IPS-15b (cell line): Measurements from ENCODE around the gene THOC5.
"Not testable (repeated sequence)": the region's sequence is repeated elsewhere in the genome, so short reads cannot be mapped to it uniquely, and the experiment has no call there.

Experiments used
- H3K27me3 ChIP-seq: one replicate; pipeline ENCODE4 v1.6.1; 2013; ENCODE audit warnings: low read length; ENCODE audit not compliant: control insufficient read depth, insufficient read depth
- H3K36me3 ChIP-seq: one replicate; pipeline ENCODE4 v1.6.1; 2013; ENCODE audit warnings: low read length; ENCODE audit not compliant: control insufficient read depth, insufficient read depth
- H3K4me1 ChIP-seq: one replicate; pipeline ENCODE4 v1.6.1; 2013; ENCODE audit warnings: mild to moderate bottlenecking, low read length; ENCODE audit not compliant: control insufficient read depth, insufficient read depth
- H3K4me3 ChIP-seq: one replicate; pipeline ENCODE4 v1.5.1; 2013; ENCODE audit warnings: low read depth, low read length
- H3K9ac ChIP-seq: one replicate; pipeline ENCODE4 v1.6.1; 2013; ENCODE audit warnings: low read depth, mild to moderate bottlenecking, low read length
- H3K9me3 ChIP-seq: one replicate; pipeline ENCODE4 v1.6.1; 2013; ENCODE audit warnings: mild to moderate bottlenecking, low read length; ENCODE audit not compliant: control insufficient read depth, insufficient read depth

Gene THOC5

GRCh38 chr22:29552357-29552756 lies 1.2 kb downstream of the THOC5 start:
- H3K9me3 ChIP-seq, H3K4me3 ChIP-seq, H3K27me3 ChIP-seq, H3K4me1 ChIP-seq, H3K9ac ChIP-seq: not testable (repeated sequence)
- H3K36me3 ChIP-seq, result peaks cover 30% of the 10 kb centered on the region

- peaks cover 17% of the 10 kb centered on the region for H3K36me3 ChIP-seq
- H3K9ac ChIP-seq, result no peak overlapping the region
- no peak overlapping the region for H3K4me3 ChIP-seq
- H3K27me3 ChIP-seq, result no peaks in the 10 kb centered on the region
- H3K9me3 ChIP-seq, result no peaks in the 10 kb centered on the region
- no peaks in the 10 kb centered on the region for H3K4me1 ChIP-seq
Measured at GRCh38 chr22:29550005-29550404, 3.6 kb downstream of the THOC5 start.

- not testable (repeated sequence) for H3K9me3 ChIP-seq, H3K9ac ChIP-seq, H3K4me1 ChIP-seq, H3K4me3 ChIP-seq, H3K27me3 ChIP-seq
- peaks cover 43% of the 10 kb centered on the region for H3K36me3 ChIP-seq
Measured at GRCh38 chr22:29545045-29545444, 8.5 kb downstream of the THOC5 start.

GRCh38 chr22:29541845-29542244 lies 11.7 kb downstream of the THOC5 start:
- Histone ChIP-seq H3K36me3 (peaks cover 38% of the 10 kb centered on the region), H3K9me3 (no peaks in the 10 kb centered on the region), H3K4me1 (no peaks in the 10 kb centered on the region), H3K9ac (no peak overlapping the region), H3K27me3 (no peaks in the 10 kb centered on the region), H3K4me3 (no peak overlapping the region)

GRCh38 chr22:29539105-29539504 lies 14.5 kb downstream of the THOC5 start:
- peaks cover 41% of the 10 kb centered on the region for H3K36me3 ChIP-seq

GRCh38 chr22:29536411-29536810 lies 17.1 kb downstream of the THOC5 start:
- Histone ChIP-seq H3K4me3 (no peak overlapping the region), H3K9me3 (no peaks in the 10 kb centered on the region), H3K9ac (no peak overlapping the region), H3K36me3 (peaks cover 38% of the 10 kb centered on the region), H3K27me3 (no peaks in the 10 kb centered on the region), H3K4me1 (no peaks in the 10 kb centered on the region)

More at GRCh38 chr22:29539105-29539504, 14.5 kb downstream of the THOC5 start:
- no peak overlapping the region for H3K9ac ChIP-seq
- H3K27me3 ChIP-seq, result no peaks in the 10 kb centered on the region
- H3K9me3 ChIP-seq, result no peaks in the 10 kb centered on the region
- no peak overlapping the region for H3K4me3 ChIP-seq
- no peaks in the 10 kb centered on the region for H3K4me1 ChIP-seq

- H3K4me3 ChIP-seq, result no peak overlapping the region
- H3K27me3 ChIP-seq, result no peaks in the 10 kb centered on the region
- peaks cover 33% of the 10 kb centered on the region for H3K36me3 ChIP-seq
- H3K4me1 ChIP-seq, result no peaks in the 10 kb centered on the region
- no peaks in the 10 kb centered on the region for H3K9me3 ChIP-seq
- no peak overlapping the region for H3K9ac ChIP-seq
Measured at GRCh38 chr22:29531419-29531818, 22.1 kb downstream of the THOC5 start.

- Histone ChIP-seq H3K4me3 (no peak overlapping the region), H3K27me3 (no peaks in the 10 kb centered on the region), H3K9ac (no peak overlapping the region), H3K4me1 (no peaks in the 10 kb centered on the region), H3K36me3 (peaks cover 32% of the 10 kb centered on the region), H3K9me3 (no peaks in the 10 kb centered on the region)
Measured at GRCh38 chr22:29530716-29531115, 22.8 kb downstream of the THOC5 start.

GRCh38 chr22:29528144-29528543 lies 25.4 kb downstream of the THOC5 start:
- H3K4me1 ChIP-seq, result no peaks in the 10 kb centered on the region
- H3K9ac ChIP-seq, result no peak overlapping the region
- no peaks in the 10 kb centered on the region for H3K9me3 ChIP-seq
- peaks cover 32% of the 10 kb centered on the region for H3K36me3 ChIP-seq
- no peaks in the 10 kb centered on the region for H3K27me3 ChIP-seq
- no peak overlapping the region for H3K4me3 ChIP-seq

- Histone ChIP-seq H3K4me1 (no peaks in the 10 kb centered on the region), H3K27me3 (no peaks in the 10 kb centered on the region), H3K36me3 (peaks cover 39% of the 10 kb centered on the region), H3K4me3 (no peak overlapping the region), H3K9me3 (no peaks in the 10 kb centered on the region), H3K9ac (no peak overlapping the region)
Measured at GRCh38 chr22:29524442-29525191, 28.9 kb downstream of the THOC5 start.

- Histone ChIP-seq H3K9me3 (no peaks in the 10 kb centered on the region), H3K9ac (no peak overlapping the region), H3K4me3 (no peak overlapping the region), H3K4me1 (no peaks in the 10 kb centered on the region), H3K36me3 (peaks cover 41% of the 10 kb centered on the region), H3K27me3 (no peaks in the 10 kb centered on the region)
Measured at GRCh38 chr22:29523761-29524160, 29.8 kb downstream of the THOC5 start.

- H3K9ac ChIP-seq, result no peak overlapping the region
- no peaks in the 10 kb centered on the region for H3K27me3 ChIP-seq
- H3K4me3 ChIP-seq, result no peak overlapping the region
- no peaks in the 10 kb centered on the region for H3K9me3 ChIP-seq
- no peaks in the 10 kb centered on the region for H3K4me1 ChIP-seq
- H3K36me3 ChIP-seq, result peaks cover 47% of the 10 kb centered on the region
Measured at GRCh38 chr22:29521526-29521925, 32.0 kb downstream of the THOC5 start.
